Stimulated activated naive CD8-positive, alpha-beta T cell treated with anti-CD3 and anti-CD28 coated beads, Interleukin-15, amount 100 ng/mL, for 72 hours (primary cell): ENCODE measurements around the gene MAGI2.

Experiments
- ATAC-seq: fragments of 150-1000 bp; cut with Tn5 transposase; 2 replicates; pipeline ENCODE4 v1.10.0; 2021; ENCODE audit warnings: mild to moderate bottlenecking, moderate library complexity
- DNase-seq, 2 donors: peaks; one replicate each; pipeline ENCODE4 v3.0.0; 2021 to 2022
- H3K27ac Mint-ChIP-seq, 2 donors: one replicate each; pipeline ENCODE4 v1.8.0; 2022; ENCODE audit warnings: mild to moderate bottlenecking in 2 of 2, mixed read lengths in 2 of 2, moderate library complexity in 2 of 2
- H3K27me3 Mint-ChIP-seq: one replicate; pipeline ENCODE4 v1.8.0; 2022; ENCODE audit warnings: mixed read lengths
- H3K4me1 Mint-ChIP-seq: one replicate; pipeline ENCODE4 v1.8.0; 2022; ENCODE audit warnings: mild to moderate bottlenecking, mixed read lengths
- H3K4me3 Mint-ChIP-seq, 2 donors: one replicate each; pipeline ENCODE4 v1.8.0; 2022; ENCODE audit warnings: mild to moderate bottlenecking in 2 of 2, mixed read lengths in 2 of 2, moderate library complexity in 1 of 2
- H3K9me3 Mint-ChIP-seq, 2 donors: one replicate each; pipeline ENCODE4 v1.8.0; 2022; ENCODE audit warnings: mixed read lengths in 2 of 2

MAGI2 gene

DNA sequence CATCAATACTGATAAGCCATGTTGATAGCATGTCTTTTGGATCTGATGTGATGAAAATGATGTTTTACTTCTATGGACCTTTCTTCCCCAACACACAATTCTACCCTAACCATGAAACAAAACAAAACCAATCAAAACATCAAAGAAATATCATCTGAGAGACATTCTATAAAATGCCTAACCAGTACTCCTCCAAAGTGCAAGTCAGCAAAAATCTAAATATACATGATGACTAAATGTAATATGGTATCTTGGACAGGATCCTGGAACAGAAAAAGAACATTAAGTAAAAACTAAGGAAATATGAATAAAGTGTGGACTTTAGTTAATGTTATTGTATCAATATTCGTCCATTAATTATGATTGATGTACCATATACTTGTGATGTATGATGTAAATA, 625.1 kb downstream of the MAGI2 start:
- ATAC-seq, result no peak
- Mint-ChIP-seq H3K27ac (no peak overlapping the region), H3K9me3 (peaks cover 4 to 5% of the 10 kb centered on the region in 2 donors), H3K4me1 (no peaks in the 10 kb centered on the region), H3K27me3 (no peaks in the 10 kb centered on the region), H3K4me3 (no peak overlapping the region)
- no peak for DNase-seq

- Mint-ChIP-seq H3K4me3 (no peak overlapping the region), H3K4me1 (no peaks in the 10 kb centered on the region), H3K27ac (no peak overlapping the region), H3K9me3 (peaks cover 0 to 7% of the 10 kb centered on the region in 2 donors), H3K27me3 (no peaks in the 10 kb centered on the region)
- DNase-seq, result no peak
- no peak for ATAC-seq
These were observed 649.9 kb downstream of the MAGI2 start for GRCh38 chr7:78803501-78804127.

GRCh38 chr7:78794101-78794500, 659.4 kb downstream of the MAGI2 start:
- H3K9me3 Mint-ChIP-seq, result peaks cover 6 to 8% of the 10 kb centered on the region in 2 donors
- H3K4me1 Mint-ChIP-seq, result no peaks in the 10 kb centered on the region
- ATAC-seq (no peak), DNase-seq (no peak)
- no peak overlapping the region for H3K27ac Mint-ChIP-seq
- no peaks in the 10 kb centered on the region for H3K27me3 Mint-ChIP-seq
- H3K4me3 Mint-ChIP-seq, result no peak overlapping the region

DNA sequence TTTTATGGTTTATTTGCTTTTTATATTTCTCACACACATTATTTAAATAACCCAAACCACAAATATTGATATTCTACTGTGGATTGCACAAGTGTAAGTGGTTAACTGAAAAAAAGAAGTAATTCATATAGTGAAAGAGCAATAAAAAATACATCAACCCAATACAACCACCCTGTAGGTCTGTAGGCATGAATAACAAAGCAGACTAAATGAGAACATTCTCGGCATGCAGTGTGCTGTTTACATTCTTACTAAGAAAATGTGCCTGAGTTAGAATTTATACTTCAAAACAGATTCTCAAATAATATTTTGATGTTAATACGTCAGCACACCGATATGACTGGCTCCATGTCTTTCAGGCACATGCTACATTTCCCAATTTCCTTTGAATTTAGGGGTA, 660.8 kb downstream of the MAGI2 start:
- ATAC-seq (no peak), DNase-seq (no peak)
- peaks cover 6 to 8% of the 10 kb centered on the region in 2 donors for H3K9me3 Mint-ChIP-seq
- no peak overlapping the region for H3K27ac Mint-ChIP-seq
- H3K4me1 Mint-ChIP-seq, result no peaks in the 10 kb centered on the region
- no peak overlapping the region for H3K4me3 Mint-ChIP-seq
- H3K27me3 Mint-ChIP-seq, result no peaks in the 10 kb centered on the region

- no peaks in the 10 kb centered on the region for H3K27me3 Mint-ChIP-seq
- no peak overlapping the region for H3K27ac Mint-ChIP-seq
- no peak overlapping the region for H3K4me3 Mint-ChIP-seq
- H3K9me3 Mint-ChIP-seq, result peaks cover 6 to 8% of the 10 kb centered on the region in 2 donors
- H3K4me1 Mint-ChIP-seq, result no peaks in the 10 kb centered on the region
- ATAC-seq, result no peak
- no peak for DNase-seq
These were observed 661.5 kb downstream of the MAGI2 start for GRCh38 chr7:78792006-78792405.

DNA sequence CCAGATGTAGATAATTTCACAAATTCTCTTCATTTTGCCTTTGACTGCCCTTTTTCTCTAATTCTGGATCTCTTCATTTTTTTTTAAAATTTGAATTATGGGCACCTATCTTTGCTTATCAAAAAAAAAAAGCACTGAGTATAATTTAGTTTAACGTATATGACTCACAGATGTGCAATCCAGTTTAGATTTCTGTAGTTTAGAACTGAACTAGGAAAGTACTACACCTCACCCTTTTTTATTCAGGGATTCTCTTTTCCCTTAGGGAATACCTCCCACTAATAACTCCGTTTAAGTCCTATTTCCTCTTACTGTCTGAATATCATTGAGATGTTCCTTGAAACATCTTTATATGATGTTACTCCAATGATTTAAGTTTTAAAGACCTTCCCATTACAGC, 665.0 kb downstream of the MAGI2 start:
- no peak overlapping the region for H3K4me3 Mint-ChIP-seq
- DNase-seq (no peak), ATAC-seq (no peak)
- no peak overlapping the region for H3K27ac Mint-ChIP-seq
- H3K9me3 Mint-ChIP-seq, result no peaks in the 10 kb centered on the region
- no peaks in the 10 kb centered on the region for H3K4me1 Mint-ChIP-seq
- no peaks in the 10 kb centered on the region for H3K27me3 Mint-ChIP-seq

DNA sequence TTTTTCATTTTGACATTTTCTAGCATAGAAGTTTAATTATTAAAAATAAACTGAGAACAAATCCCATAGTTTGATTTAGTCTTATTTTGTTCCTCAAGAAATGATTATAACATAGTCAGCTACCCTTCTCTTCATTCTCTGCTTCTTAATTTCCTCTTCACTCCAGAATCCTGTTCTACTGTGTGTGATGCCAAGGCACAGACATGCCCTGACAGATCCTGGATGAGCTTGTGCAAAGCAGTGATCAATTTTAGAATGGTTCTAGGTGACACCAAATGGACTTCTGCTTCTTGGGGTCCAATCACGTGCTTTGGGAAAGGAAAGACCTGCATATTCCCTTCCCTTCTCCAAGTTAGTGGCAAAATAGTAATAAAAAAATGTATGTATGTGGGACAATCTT, 665.6 kb downstream of the MAGI2 start:
- no peak for ATAC-seq
- Mint-ChIP-seq H3K4me1 (no peaks in the 10 kb centered on the region), H3K27me3 (no peaks in the 10 kb centered on the region), H3K9me3 (no peaks in the 10 kb centered on the region), H3K4me3 (no peak overlapping the region), H3K27ac (no peak overlapping the region)
- DNase-seq, result no peak

- no peaks in the 10 kb centered on the region for H3K4me1 Mint-ChIP-seq
- no peaks in the 10 kb centered on the region for H3K27me3 Mint-ChIP-seq
- no peak overlapping the region for H3K4me3 Mint-ChIP-seq
- no peak for ATAC-seq
- no peak overlapping the region for H3K27ac Mint-ChIP-seq
- peaks cover 0 to 6% of the 10 kb centered on the region in 2 donors for H3K9me3 Mint-ChIP-seq
- no peak for DNase-seq
These were observed 667.4 kb downstream of the MAGI2 start for GRCh38 chr7:78786055-78786454.

GRCh38 chr7:78783179-78783962, 670.1 kb downstream of the MAGI2 start:
- Mint-ChIP-seq H3K4me3 (no peak overlapping the region), H3K9me3 (peaks cover 0 to 6% of the 10 kb centered on the region in 2 donors), H3K27ac (no peak overlapping the region), H3K27me3 (no peaks in the 10 kb centered on the region), H3K4me1 (no peaks in the 10 kb centered on the region)
- no peak for DNase-seq
- ATAC-seq, result no peak

GRCh38 chr7:78780560-78780959, 672.9 kb downstream of the MAGI2 start:
- Mint-ChIP-seq H3K4me1 (no peaks in the 10 kb centered on the region), H3K27me3 (no peaks in the 10 kb centered on the region), H3K4me3 (no peak overlapping the region), H3K27ac (no peak overlapping the region), H3K9me3 (peaks cover 0 to 6% of the 10 kb centered on the region in 2 donors)
- ATAC-seq (no peak), DNase-seq (no peak)

GRCh38 chr7:78779788-78780187, 673.7 kb downstream of the MAGI2 start:
- Mint-ChIP-seq H3K4me1 (no peaks in the 10 kb centered on the region), H3K27ac (no peak overlapping the region), H3K9me3 (peaks cover 0 to 6% of the 10 kb centered on the region in 2 donors), H3K27me3 (no peaks in the 10 kb centered on the region), H3K4me3 (no peak overlapping the region)
- DNase-seq, result no peak
- ATAC-seq, result no peak

GRCh38 chr7:78777829-78778228, 675.6 kb downstream of the MAGI2 start:
- DNase-seq, result no peak
- H3K4me1 Mint-ChIP-seq, result no peaks in the 10 kb centered on the region
- H3K27ac Mint-ChIP-seq, result no peak overlapping the region
- H3K4me3 Mint-ChIP-seq, result no peak overlapping the region
- ATAC-seq, result no peak
- H3K9me3 Mint-ChIP-seq, result peaks cover 0 to 6% of the 10 kb centered on the region in 2 donors
- no peaks in the 10 kb centered on the region for H3K27me3 Mint-ChIP-seq

- no peak overlapping the region for H3K4me3 Mint-ChIP-seq
- no peak overlapping the region for H3K27ac Mint-ChIP-seq
- no peaks in the 10 kb centered on the region for H3K9me3 Mint-ChIP-seq
- ATAC-seq, result no peak
- no peaks in the 10 kb centered on the region for H3K4me1 Mint-ChIP-seq
- no peaks in the 10 kb centered on the region for H3K27me3 Mint-ChIP-seq
- DNase-seq, result no peak
These were observed 682.8 kb downstream of the MAGI2 start for GRCh38 chr7:78770422-78771410.

- Mint-ChIP-seq H3K27ac (no peak overlapping the region), H3K27me3 (no peaks in the 10 kb centered on the region), H3K9me3 (no peaks in the 10 kb centered on the region), H3K4me3 (no peak overlapping the region), H3K4me1 (no peaks in the 10 kb centered on the region)
- ATAC-seq (no peak), DNase-seq (no peak)
These were observed 683.9 kb downstream of the MAGI2 start for GRCh38 chr7:78769481-78770101.

- H3K27me3 Mint-ChIP-seq, result no peaks in the 10 kb centered on the region
- no peaks in the 10 kb centered on the region for H3K4me1 Mint-ChIP-seq
- H3K9me3 Mint-ChIP-seq, result no peaks in the 10 kb centered on the region
- no peak for DNase-seq
- no peak for ATAC-seq
- H3K4me3 Mint-ChIP-seq, result no peak overlapping the region
- H3K27ac Mint-ChIP-seq, result no peak overlapping the region
These were observed 684.6 kb downstream of the MAGI2 start for GRCh38 chr7:78768859-78769258.
